Measurements from ENCODE around the gene FOCAD. TPM values are rescaled to one million over a fixed set of nuclear protein-coding genes. Genes with fewer than 3 reads are reported as not detected.
"Not testable (repeated sequence)": the region's sequence is repeated elsewhere in the genome, so short reads cannot be mapped to it uniquely, and the experiment has no call there.

FOCAD gene
- polyA plus RNA-seq, 3 donors, result 6.6 to 8.0 (median 7.9) TPM

DNA sequence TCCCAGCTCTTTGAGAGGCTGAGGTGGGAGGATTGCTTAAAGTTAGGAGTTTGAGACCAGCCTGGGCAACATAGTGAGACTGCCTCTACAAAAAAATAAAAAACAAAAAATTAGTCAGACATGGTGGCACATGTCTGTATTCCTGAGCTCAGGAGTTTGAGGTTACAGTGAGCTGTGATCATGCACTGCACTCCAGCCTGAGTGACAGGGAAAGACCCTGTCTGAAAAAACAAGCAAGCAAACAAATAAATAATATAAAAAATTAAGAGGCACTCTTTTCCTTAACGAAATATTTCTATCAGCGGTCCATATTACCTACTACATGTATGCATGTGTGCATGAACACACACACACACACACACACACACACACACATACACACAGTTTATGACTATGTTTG lies 20.9 kb upstream of the FOCAD start:
- WGBS, 3 donors, result 86 to 99% (median 93%) methylated on average over 2 of the region's 2 CpGs

DNA sequence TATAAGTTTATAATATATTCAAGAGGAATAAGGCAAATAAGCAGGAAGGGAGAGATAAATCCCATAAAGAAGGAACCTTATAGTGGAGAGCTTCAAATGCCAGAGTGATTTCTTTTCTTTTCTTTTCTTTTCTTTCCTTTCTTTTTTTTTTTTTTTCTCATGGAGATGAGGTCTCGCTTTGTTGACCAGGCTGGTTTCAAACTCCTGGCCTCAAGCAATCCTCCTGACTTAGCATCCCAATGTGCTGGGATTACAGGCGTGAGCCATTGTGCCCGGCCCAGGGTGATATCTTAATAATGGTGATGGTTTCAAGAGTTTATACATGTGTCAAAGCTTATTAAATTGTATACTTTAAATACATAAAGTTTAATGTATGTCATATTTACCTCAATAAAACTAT lies 19.6 kb upstream of the FOCAD start:
- 92 to 97% (median 96%) methylated on average over 3 of the region's 3 CpGs for WGBS, 3 donors
- no peak overlapping the region for H3K27ac ChIP-seq (ENCODE audit: low read depth, low read length)

More for the DNA sequence above, 20.9 kb upstream of the FOCAD start:
- no peak overlapping the region for H3K27ac ChIP-seq (ENCODE audit: low read depth, low read length)

DNA sequence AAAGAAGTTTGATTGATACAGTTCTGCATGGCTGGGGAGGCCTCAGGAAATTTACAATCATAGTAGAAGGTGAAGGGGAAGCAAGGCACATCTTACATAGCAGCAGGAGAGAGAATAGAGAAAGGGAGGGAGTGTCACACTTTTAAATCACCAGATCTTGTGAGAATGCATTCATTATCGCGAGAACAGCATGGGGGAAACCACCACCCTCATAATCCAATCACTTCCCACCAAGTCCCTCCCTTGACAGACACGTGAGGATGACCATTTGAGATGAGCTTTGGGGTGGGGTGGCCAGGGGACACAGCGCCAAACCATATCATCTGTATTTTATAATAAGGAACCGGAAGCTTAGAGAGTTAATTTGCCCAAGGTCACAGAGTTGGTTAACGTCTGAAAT lies 13.7 kb upstream of the FOCAD start:
- WGBS, 3 donors, result 59 to 84% (median 71%) methylated on average over 6 of the region's 6 CpGs
- no peak overlapping the region for H3K27ac ChIP-seq (ENCODE audit: low read depth, low read length)

DNA sequence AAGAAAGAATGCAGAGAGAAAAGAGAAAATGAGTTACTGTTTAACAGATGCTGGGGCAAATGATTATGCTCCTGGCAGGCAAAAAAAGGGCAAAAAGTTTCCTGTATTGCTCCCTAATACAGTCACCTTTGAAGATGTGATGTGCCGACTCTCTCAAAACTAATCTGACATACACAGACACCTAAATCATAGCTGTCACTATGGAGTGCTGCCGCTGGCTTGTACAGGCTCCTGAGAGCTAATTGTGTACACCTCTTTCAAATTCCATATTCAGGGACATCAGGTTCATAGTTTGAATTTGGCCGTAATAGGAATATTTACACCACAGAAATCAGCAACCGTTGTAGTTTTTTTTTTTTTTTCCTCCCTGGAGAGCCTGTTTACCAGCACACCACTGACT lies 12.4 kb upstream of the FOCAD start:
- no peak overlapping the region for H3K27ac ChIP-seq (ENCODE audit: low read depth, low read length)
- WGBS, 3 donors, result 69 to 87% (median 80%) methylated on average over 4 of the region's 4 CpGs

DNA sequence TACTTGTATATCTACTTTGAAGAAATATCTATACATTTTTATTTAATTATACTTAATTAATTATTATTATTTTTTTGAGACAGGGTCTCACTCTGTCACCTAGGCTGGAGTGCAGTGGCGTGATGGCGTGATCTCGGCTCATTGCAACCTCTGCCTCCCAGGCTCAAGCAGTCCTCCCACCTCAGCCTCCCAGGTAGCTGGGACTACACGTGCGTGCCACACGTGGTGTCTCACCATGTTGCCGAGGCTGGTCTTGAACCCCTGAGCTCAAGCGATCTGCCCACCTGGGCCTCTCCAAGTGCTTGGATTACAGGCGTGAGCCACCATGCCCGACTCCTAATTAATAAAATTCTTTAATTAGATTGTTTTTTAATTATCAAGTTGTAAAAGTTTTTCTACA lies 10.5 kb upstream of the FOCAD start:
- not testable (repeated sequence) for H3K27ac ChIP-seq (ENCODE audit: low read depth, low read length)
- 98% methylated on average over 10 of the region's 10 CpGs for WGBS, 3 donors

DNA sequence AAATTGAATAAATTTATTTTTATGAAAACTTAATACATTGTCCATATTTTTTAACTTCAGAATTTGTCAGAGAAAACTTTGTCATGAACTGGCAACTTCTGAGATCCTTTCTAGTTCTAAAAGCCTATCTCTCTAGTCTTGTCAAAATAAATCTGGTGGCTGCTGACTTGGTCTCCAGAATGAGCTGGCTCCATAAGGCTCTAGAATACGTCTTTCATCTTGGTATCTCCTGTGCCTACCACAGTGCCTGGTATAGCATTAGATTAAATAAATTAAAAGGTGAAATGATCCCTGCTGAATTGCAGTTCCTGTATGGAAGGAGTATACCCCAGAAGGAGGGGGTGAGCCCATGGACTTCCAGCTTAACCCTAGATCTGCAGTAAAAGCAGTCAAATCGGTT lies 2.6 kb upstream of the FOCAD start:
- no peak overlapping the region for H3K27ac ChIP-seq (ENCODE audit: low read depth, low read length)
- WGBS, 3 donors, result 93 to 97% (median 94%) methylated on average over 2 of the region's 2 CpGs

DNA sequence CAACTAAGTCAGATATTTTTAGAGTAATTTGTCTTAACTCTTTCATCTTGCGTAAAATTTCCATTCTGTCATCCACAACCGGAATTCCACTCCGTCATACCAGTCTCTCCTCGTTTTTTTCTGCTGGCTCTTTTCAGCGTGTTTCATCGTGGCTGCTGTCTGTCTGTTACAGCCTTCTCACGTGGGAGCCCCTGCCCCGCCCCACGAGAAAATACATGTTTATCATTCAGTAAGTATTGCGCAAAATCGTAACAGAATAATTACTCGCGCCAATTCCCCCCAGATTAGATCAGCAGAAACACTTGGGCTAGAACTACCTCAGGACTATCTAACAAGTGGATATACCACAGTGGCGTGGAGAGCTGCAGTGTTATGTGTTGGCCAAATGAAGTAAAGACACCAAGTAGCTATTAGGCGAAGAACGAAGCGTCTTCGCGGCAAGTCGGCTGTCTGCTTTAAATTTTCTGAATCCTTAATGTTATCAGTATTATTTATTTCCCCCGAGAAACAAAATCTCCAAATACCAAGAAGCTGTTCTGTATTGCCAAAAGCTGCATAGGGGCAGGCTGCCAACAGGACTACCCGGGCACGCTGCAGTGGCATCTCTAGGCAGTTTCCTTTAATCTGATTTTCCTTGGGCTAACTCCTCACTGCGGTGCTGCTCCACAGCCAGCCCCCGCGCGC lies 566 bp upstream of the FOCAD start:
- WGBS, 3 donors, result 2 to 5% (median 2%) methylated on average over 27 of the region's 27 CpGs
- H3K27ac ChIP-seq (ENCODE audit: low read depth, low read length), result no peak overlapping the region

DNA sequence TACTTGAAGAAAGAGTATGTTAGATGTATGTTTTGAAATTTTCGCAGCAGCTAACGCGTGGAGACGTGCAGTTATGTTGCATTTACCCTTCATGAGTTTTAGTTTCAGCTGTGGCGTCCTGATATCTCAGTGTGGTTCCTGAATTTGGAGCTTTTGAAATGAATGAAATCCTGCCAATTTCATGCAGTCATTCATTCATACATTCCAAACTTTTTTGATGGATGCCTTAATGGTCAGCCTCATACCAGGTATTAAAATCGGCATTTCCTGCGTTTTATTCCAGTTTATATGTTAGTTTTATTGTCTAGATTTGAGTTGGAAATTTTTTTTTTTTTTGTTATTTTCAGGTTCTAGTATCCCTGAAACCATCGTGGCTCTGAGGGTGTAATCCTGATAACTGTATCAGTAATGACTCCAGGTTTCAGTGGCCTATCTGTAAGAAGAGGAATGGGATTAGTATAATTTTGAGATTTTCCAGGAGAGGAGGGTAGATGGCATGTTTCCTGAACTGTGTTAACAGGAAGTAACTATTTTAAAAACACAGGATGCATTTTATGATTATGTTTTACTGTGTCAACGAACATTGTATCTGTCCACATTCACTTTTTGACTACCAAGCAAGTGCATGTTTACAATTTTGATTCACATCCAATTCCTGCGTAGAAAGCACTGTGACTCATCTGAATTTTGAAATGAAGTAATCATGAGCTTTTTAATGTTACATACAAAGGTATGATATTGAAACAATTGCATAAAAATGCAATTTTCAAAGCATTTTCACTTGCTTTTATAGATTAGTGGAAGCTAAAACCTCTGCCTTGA lies 1.0 kb downstream of the FOCAD start:
- no peak overlapping the region for H3K27ac ChIP-seq (ENCODE audit: low read depth, low read length)
- WGBS, 3 donors, result 1 to 4% (median 4%) methylated on average over 10 of the region's 10 CpGs

DNA sequence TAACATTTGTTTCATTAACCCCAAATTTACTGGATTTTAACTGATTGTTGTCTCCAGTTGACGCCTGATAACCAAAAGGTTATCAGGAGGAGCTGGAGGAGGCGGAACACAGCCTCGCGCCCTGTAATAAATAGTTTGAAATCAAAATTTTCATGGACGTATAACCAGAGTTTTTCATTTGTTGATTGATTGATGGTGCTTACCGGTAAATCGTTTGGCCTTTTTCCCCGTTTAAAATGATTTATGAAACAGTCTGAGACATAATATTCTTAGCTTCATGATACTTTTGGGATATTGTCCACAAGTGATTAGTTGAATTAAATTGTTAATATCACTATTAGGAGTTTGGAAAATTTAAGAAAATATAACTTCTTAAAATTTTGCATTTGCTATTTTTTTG lies 1.7 kb downstream of the FOCAD start:
- no peak overlapping the region for H3K27ac ChIP-seq (ENCODE audit: low read depth, low read length)
- WGBS, 3 donors, result 35 to 57% (median 52%) methylated on average over 8 of the region's 8 CpGs

DNA sequence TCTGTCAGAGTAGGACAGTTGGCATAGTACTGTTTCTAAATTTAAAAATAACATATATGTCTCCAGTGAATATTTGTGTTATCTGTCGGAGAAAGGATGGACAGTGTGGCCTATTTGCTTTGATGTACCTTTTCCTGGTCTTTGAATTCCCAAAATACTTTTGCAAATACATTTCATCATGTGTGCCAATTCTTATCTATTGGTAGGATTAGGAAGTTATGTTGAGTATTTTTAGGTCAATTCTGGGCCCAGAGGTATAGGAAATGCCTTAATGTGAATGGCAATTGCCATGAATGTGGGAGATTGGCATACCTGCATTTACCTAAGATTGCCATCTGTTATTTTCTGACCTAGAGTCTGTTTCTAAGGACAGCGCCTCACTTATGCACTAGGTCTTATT lies 5.8 kb downstream of the FOCAD start:
- H3K27ac ChIP-seq (ENCODE audit: low read depth, low read length), result no peak overlapping the region
- 94 to 100% (median 97%) methylated on average over 2 of the region's 2 CpGs for WGBS, 3 donors

DNA sequence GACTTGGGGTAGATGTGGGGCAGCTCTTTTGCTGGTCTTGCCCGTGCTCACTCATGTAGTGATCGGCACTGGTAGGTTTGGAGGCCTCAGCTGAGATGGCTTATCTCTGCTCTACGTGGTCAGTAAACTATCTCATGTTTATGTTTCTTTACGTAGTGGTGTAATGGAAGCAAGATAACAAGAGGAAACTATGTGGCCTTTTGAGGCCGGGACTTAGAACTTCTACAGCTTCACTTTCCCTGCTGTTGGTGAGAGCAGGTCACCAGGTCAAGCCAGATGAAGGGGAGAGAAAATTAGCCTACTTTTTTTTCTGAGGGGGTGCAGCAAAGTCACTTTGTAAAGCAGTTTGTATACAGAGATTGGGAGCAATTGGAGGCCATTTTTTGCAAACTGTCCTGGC lies 8.5 kb downstream of the FOCAD start:
- WGBS, 3 donors, result 56 to 83% (median 82%) methylated on average over 5 of the region's 5 CpGs
- no peak overlapping the region for H3K27ac ChIP-seq (ENCODE audit: low read depth, low read length)

DNA sequence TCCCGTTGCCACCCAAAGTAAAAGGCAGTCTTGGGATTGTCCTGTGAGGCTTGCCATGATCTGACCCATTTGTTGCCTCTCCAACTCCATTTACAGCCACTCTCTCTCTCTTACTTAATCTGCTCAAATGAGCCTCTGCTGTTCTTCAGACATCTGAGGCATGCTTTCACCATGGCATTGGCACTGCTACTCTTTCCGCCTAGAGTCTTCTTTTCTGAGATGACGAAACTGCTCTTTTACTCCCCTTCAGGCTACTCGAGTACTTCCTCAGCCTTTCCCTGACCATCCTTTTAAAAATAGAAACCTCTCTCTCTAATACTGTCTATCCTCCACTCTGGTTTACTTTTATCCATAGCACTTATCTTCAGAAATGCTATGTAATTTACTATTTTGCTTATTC lies 9.0 kb downstream of the FOCAD start:
- WGBS, 3 donors, result 50 to 82% (median 60%) methylated on average over 4 of the region's 4 CpGs
- no peak overlapping the region for H3K27ac ChIP-seq (ENCODE audit: low read depth, low read length)

DNA sequence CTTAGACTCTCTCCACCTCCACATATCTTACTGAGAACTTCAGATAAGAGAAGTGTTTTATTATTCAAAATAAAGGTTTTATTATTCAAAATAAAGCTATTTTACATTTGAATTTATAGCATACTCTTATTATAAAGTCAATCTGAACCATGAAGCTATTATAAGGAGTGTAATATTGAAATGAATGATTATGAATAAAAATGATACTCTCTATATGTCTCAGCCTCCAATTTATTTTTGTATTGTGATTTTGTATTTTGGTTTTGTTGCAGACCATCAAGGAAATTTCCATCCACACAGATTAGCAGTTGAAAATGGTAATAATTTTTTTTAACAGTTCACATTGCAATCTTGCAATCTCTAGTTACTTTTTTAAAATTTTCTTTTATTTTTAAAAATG lies 10.2 kb downstream of the FOCAD start:
- no peak overlapping the region for H3K27ac ChIP-seq (ENCODE audit: low read depth, low read length)

DNA sequence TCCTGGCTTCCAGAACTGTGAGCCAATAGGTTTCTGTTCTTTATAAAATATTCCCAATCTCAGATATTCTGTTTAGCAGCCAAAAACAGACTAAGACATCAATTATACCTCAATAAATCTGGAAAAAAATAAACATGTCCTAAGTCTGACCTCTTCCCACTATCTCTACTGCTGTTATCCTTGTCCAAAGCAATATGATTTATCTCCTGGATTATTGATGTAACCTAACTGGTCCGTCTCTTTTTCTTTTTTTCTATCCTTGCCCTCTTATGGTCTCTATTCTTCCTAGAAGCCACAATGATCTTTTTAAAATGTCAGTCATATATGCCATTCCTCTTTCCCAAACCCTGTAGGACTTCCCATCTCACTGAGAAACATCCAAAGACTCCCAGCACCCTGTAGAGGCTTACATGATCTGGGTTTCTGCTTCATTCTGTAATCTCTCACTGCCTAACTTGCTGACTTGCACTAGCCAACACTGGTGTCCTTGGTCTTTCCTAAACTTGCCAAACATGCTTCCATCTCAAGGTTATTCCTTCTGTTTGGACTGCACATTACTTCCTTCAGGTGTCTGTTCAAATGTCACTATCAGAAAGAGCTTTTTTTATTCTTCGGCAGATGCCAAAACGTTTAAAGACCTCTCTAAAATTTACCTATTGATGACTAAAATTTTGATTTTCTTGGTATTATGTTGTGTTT lies 13.1 kb downstream of the FOCAD start:
- 25 to 84% (median 75%) methylated on average over 3 of the region's 3 CpGs for WGBS, 3 donors
- no peak overlapping the region for H3K27ac ChIP-seq (ENCODE audit: low read depth, low read length)

DNA sequence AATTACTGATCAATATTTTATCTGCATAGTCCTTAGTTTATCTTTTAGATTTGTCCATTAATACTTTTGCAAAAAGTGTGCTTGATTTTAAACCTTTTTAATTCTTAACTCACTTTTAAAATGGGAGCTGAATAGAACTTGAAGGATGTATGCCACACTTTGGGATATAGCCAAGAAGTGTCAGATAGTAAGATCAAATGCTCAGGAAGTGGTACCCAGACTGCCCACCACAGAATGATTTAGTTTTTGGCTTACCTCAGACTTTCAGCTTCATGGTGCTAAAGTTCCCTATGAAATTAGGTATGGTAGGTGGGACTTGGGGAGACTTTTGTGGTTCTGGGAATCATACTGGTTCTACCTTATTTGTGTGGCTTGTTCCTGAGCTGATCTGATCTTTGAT lies 14.7 kb downstream of the FOCAD start:
- no peak overlapping the region for H3K27ac ChIP-seq (ENCODE audit: low read depth, low read length)

DNA sequence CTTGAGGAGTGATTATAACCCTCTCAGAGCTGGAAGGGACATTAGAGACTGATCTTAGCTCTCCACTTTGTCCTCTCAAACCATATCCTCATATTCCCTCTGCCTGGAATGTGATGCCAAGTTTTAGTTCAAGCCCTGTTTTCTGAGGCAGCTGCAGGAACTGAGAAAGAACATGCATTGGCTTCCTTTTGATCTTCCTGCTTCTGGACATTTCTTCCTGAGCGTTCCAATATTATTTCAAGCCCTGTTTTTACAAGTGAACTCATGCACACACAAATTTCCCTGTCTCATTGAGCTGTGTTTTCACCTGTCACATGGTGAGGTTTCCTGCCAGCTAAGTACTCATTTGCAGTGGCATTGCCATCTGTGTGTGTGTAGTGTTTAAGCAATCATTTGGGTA lies 17.0 kb downstream of the FOCAD start:
- no peak overlapping the region for H3K27ac ChIP-seq (ENCODE audit: low read depth, low read length)
- whole genome bisulfite sequencing, 3 donors, result 9 to 16% (median 15%) methylated on average over 1 of the region's 1 CpG

DNA sequence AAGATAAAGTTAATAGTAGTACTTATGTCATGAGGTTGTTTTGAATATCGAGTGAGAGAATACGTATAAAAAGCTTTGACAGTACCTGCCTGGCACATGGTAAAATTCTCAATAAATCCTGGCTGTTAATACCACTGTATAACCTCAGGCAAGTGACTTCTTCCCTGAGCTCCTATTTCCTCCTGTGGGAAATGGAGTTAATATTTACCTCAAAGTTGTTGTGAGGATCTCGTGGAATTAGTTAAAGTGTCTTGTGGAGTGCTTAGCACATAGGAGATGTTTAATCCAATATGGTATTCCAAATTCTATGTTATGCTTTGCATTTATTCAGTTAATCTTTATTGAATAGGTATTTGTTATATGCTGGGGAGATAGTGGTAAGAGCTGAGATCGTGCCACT lies 18.5 kb downstream of the FOCAD start:
- 51 to 92% (median 86%) methylated on average over 4 of the region's 4 CpGs for WGBS, 3 donors
- no peak overlapping the region for H3K27ac ChIP-seq (ENCODE audit: low read depth, low read length)

DNA sequence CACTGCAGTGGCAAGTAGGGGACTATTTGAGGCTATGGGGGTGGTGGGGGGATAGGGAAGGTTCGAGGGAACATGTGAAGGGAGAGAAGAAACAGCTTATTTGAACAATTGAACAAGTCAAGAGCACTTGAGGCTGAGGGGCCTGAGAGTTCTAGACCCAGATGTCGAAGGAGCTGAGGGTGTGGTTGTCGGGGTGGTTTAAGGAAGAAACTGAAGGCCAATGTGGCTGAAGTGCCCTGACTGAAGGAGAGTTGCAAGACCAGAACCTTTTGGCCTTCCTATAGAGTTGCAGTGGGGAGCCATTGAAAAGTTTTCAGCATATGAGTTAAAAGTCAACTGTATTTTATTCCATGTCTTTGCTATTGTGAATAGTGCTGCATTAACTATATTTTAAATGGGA lies 19.1 kb downstream of the FOCAD start:
- no peak overlapping the region for H3K27ac ChIP-seq (ENCODE audit: low read depth, low read length)

DNA sequence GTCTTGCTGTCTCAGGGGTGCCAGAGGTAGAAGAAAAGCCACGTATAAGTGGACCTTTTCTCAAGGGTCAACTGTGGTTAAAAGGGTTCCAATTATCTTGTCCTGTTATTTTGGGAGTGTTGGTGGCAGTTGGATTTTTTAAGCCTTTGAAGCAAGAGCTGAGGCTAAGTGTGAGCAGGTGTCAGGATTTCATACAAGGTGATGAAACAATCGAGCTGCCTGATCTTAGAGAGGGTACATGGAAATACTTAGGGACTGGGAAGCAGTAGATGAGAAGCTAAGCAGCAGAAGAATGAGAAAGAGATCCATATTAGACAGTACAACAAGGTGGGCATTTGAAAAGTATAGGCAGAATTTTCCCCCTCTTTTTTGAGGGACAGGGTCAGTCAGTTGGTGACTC lies 23.6 kb downstream of the FOCAD start:
- H3K27ac ChIP-seq (ENCODE audit: low read depth, low read length), result no peak overlapping the region
- 88 to 96% (median 88%) methylated on average over 2 of the region's 2 CpGs for WGBS, 3 donors

More for the DNA sequence above, 19.1 kb downstream of the FOCAD start:
- WGBS, 3 donors, result 91 to 97% (median 97%) methylated on average over 3 of the region's 3 CpGs

DNA sequence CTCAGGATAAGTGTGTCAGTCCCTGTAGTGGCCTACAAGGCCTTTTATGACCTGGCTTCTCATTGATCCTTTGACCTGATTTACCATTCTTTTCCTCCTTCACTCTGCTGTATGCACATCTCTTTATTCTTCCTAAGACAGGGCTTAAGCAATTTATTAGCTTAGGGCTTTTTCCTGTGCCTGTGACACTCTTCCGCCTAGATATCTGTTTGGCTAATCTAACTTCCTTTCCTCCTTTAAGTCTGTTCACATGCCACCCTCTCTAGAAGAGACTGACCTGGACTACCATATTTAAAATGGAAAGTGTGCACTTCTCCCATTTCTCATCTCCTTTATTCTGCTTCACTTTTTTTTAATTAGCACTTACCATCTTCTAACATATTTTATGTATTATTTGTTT lies 29.1 kb downstream of the FOCAD start:
- WGBS, 3 donors, result 53 to 92% (median 62%) methylated on average over 1 of the region's 1 CpG
- no peak overlapping the region for H3K27ac ChIP-seq (ENCODE audit: low read depth, low read length)
